H1 (cell line): ENCODE results near the gene SPECC1. TPM values are rescaled to one million over a fixed set of nuclear protein-coding genes. Genes with fewer than 3 reads are reported as not detected.

ENCODE experiments used
- ASH2L ChIP-seq: fragments of 200-600, 300-600 bp; sonication (generic); IDR thresholded peaks from one replicate; pipeline ENCODE4 v1.7.1; 2017; ENCODE audit warnings: low read length
- BRCA1 ChIP-seq: IDR thresholded peaks from 2 replicates; pipeline ENCODE4 v1.6.1; 2012; ENCODE audit warnings: low read depth, low read length, improper control_type of control experiment
- CHD7 ChIP-seq: fragments of 300-600 bp; sonication (generic); IDR thresholded peaks from 2 replicates; pipeline ENCODE4 v1.7.1; 2012; ENCODE audit warnings: low read length, moderate library complexity, mild to moderate bottlenecking, inconsistent platforms; ENCODE audit not compliant: insufficient replicate concordance
- polyA plus RNA-seq, 7 experiments: library from polyadenylated mRNA; depleted of rRNA in 3 of 7; stranded (reverse) in 5 of 7; unstranded in 2 of 7; fragments of >200 nt in 5 of 7; fragments of 200-250 nt in 2 of 7; gene quantifications; 1 replicate in 5 of 7; 2 replicates in 1 of 7; 4 replicates in 1 of 7; pipeline versions ENCODE4 v1.2.1 to v1.2.3, GENCODE V29; 2011 to 2013; ENCODE audit warnings: missing spikeins in 2 of 7, mixed read lengths in 2 of 7
- total RNA-seq: library from RNA; stranded (reverse); fragmentation: NEBNext Ultra II Directional; extraction: Animal tissue kit (Norgen Biotek cat#: 25700); gene quantifications from 2 replicates; pipeline ENCODE4 v1.2.1, GENCODE V29; 2021

Gene SPECC1
- total and polyA plus RNA-seq, 2 of the 8 experiments (the other 6 are each of a cell fraction or from before 2014, with no cell fraction given): 35.8 to 87.9 TPM

GRCh38 chr17:20087538-20088250, 78.5 kb downstream of the SPECC1 start (continued):
- TF ChIP-seq CHD7 (no peak), BRCA1 (no peak), ASH2L (no peak)
